Renal cortex interstitium (tissue), 11 donors: ENCODE measurements around the gene SHISAL1. TPM values are rescaled to one million over a fixed set of nuclear protein-coding genes. Genes with fewer than 3 reads are reported as not detected.

Experiments used
- DNase-seq, 11 donors: peaks; one replicate each; pipeline ENCODE4 v3.0.0-alpha.2; 2013; ENCODE audit warnings: low read depth in 9 of 11, low spot score in 4 of 11; ENCODE audit errors: extremely low read depth in 1 of 11
- polyA plus RNA-seq, 3 donors: library from polyadenylated mRNA; unstranded; fragments of 120-200 nt; gene quantifications; one replicate each; pipeline ENCODE4 v1.2.1, GENCODE V29; 2013; ENCODE audit not compliant: insufficient read length in 3 of 3

The SHISAL1 gene
- polyA plus RNA-seq, 3 donors: 2.3 to 3.3 (median 2.8) TPM

- DNase-seq: no peak
Measured at GRCh38 chr22:44225091-44225689, 87.6 kb downstream of the SHISAL1 start.

- DNase-seq: no peak
Measured at GRCh38 chr22:44224166-44224565, 88.6 kb downstream of the SHISAL1 start.

DNA sequence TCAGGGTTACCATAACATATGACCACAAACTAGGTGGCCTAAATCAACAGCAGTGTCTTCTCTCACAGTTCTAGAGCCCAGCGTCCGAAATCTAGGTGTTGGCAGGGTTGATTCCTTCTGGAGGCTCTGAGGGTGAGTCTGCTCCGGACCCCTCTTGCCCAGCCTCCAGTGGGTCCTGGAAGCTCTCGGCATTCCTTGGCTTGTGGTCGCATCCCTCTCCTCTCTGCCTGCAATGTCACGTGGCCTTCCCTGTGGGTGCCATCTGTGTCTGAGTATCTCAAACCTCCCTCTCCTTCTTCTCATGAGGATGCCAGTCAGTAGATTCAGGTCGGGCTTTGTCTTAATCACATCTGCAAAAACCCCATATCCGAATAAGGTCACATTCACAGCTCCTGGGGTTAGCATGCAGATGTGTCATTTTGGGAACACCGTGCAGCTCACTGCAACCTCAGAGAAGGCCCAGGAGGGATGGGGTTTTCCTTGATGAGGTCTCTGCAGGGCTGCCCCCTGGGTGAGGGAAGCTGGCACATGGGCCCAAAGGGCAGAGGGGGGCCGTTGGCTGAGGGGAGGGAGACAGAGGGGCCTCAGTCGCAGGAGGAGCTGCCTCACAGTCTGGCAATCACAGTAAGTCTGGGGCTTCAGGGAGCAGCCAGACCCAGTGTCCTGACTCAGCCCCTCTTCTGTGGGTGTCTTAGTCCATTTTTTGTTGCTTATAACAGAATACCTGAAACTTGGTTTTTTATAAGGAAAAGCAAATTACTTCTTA, 90.9 kb downstream of the SHISAL1 start:
- no peak for DNase-seq

DNA sequence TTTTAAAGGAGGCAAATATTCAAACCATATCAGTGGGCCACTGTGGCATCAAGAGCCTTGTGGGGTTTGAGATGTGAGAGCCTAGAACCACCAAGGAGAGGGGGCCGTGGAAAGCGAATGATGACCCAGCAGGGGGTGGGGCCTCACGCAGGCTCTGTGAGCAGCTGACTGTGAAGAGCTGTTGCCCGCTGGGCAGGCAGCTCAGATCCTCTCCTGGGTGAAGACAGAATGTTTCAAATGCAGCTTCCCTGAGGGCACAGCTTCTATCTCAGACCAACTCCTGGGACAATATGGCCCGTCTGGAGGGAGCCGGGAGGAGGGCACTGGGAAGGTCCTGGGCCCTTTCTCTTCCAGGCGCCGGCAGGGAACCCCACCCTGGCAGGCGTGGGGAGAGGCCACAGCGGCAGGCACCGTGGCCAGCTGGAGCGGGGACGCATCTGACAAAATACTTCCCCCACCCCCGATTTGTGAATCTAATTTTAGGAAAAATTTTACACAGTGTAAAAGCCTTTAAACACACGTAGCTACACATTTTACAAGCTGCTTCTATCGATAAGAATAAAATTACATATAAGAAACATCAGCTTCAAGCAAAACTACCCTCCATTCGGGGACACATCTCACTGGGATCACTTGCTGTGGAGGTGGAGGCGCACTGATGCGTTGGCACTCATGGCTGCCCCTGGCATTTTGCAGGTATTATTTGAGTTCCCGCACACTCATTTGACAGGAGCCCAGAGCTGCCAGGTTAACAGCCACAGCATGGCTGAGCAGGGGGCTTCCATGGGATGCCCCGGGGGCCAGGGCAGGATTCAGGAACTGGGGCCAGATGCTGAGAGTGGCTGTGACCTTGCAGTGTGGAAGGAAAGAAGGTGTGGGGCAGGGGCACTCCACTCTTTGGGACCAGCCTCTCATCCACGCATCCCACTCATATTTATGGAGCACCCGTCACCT, 91.7 kb downstream of the SHISAL1 start:
- DNase-seq: no peak

DNA sequence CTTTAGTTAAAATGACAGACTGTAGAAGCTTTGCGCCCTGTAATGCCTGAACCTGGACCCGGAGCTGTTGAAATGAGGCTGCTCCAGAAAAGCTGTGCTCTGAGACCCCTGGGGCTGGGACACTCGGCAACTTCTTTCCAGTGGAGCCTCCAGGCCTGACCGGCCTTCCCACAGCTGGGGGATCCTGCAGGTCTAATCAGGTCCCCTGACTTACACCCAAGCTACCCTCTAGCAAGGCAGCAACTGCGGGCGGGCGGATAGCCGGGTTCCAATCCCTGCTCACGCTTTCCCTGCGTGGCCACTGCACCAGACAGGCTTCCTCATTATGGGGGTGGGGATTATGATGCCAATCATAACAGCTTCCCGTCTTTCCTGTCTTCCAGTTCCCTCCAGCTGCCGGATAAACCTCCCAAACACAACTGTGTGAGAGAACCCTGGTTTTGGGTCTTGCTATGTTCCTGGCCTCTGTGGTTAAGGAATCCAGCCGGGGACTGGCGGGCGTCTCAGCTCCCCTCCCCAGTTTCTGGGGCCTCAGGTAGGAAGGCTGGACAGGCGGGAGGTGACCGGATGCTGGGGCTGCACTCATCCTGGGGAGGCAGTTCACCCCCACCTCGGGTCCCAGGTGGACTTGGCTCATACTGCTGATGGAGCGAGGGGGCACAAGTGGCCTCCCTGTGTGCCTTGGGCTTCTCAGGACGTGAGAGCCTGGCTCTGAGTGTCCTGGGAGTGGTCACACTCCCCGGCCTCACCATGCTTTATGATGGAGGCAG, 93.5 kb downstream of the SHISAL1 start:
- DNase-seq: no peak

GRCh38 chr22:44218071-44218470, 94.7 kb downstream of the SHISAL1 start:
- no peak for DNase-seq

- DNase-seq: no peak
Measured at GRCh38 chr22:44217346-44217745, 95.4 kb downstream of the SHISAL1 start.

GRCh38 chr22:44215287-44215686, 97.5 kb downstream of the SHISAL1 start:
- DNase-seq: no peak

DNA sequence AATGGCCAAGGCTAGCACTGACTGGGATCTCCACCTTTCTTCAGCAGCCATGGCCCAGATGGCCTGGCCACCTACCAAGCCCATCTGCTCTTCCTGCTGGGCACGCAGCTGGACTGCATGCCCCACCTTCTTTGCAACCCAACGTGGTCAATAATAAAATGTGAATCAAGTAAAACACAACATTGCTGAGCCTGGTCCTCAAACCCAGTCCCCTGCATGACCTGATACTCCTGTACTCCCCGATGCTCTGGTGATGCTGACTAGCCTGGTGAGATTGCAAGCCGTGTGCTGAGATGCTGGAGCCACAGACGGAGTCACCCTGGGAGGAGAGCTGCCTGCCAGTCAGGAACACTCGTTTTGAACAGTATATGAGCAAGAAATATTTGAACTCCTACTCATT, 98.0 kb downstream of the SHISAL1 start:
- DNase-seq: no peak

DNA sequence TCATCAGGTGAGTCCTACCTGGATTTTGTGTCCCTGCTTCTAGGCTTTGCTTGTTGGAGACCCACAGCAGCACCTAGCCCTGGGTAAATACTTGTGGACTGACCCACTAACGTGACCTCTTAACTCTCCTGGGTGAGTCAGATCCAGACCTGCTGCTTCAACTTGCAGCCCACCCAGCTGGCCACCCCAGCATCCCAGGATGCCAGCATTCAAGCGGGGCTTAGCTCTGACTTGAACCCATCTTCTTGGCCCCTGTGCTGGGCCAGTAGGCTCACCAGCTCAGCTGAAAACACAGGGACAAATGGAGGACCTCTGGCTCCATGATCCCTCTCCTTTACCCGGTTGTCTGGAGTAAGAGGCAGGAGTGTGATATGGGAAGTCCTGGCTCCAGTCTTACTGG, 98.6 kb downstream of the SHISAL1 start:
- no peak for DNase-seq

DNA sequence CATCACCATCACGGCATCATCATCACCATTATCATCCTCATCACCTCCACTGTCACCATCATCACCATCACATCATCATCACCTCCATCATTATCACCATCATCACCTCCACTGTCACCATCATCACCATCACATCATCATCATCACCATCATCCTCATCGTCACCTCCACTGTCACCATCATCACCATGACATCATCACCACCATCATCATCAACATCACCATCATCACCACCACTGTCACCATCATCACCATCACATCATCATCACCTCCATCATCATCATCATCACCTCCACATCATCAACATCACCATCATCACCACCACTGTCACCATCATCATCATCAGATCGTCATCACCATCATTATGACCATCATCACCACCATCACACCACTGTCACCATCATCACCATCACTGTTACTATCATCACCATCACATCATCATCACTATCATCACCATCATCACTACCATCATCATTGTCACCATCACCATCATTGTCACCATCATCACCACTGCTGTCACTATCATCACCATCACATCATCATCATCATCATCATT, 99.2 kb downstream of the SHISAL1 start:
- no peak for DNase-seq

GRCh38 chr22:44212936-44213335, 99.8 kb downstream of the SHISAL1 start:
- no peak for DNase-seq

- DNase-seq: no peak
Measured at GRCh38 chr22:44211946-44212930, 100.5 kb downstream of the SHISAL1 start.

DNA sequence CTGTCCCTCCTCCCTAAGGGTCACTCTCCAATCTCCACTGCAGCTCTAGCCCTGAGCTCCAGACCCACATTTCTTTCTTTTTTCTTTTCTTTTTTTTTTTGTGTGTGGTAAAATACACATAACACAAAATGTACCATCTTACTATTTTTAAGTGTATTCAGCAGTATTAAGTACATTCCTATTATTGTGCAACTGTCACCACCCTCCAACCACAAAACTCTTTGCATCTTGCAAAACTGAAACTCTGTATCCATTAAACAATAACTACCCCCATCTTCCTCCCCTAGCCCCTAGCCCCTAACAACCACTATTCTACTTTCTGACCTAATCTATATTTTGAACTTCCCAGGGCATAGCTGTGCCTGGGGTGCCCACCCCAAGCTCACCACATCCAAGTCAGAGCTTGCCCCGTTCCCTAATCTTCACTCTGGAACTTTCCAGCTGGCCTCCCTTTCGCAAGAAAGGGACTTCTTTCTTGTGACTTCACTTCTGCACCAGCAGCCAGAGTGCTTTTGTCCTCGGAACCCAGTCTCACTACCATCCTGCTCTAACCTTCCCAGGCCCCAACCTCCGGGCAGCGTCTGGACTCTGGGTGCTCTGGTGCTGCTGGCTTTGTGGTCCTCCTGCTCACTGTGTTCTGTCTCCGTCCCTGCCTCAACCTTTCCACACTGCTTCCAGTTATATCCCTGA, 101.3 kb downstream of the SHISAL1 start:
- DNase-seq: no peak

GRCh38 chr22:44210722-44211121, 102.0 kb downstream of the SHISAL1 start:
- DNase-seq: no peak

DNA sequence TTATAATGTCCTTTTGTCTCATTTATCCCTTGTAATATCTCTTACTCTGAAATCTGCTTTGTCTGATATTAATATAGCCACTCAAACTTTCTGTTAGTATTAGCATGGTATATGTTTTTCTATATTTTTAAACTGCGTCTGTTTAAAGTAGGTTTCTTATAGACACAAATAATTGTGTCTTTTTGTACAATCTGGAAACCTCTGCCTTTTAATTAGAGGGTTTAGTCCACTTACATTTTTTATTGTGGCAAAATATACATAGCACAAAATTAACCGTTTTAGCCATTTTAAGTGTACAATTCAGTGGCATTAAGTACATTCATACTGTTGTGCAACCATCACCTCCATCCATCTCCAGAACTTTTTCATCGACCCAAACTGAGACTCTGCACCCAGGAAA, 103.4 kb downstream of the SHISAL1 start:
- DNase-seq: no peak

DNA sequence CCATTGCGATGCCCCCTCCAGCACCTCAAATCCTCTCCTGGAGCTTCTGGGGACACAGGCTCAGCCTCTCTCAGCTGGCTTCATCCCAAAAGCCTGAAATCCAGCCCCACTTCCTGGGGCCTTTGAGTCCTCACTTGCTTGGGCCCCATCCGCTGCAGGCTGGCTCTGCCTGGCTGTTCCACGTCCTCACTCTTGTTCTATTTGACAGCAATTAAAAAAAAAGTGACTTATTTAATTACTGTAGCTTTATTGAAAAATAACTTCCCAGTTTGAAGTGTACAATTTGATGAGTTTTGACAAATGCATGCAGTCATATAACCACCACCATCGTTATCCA, 104.8 kb downstream of the SHISAL1 start:
- no peak for DNase-seq
